ENCODE measurements around the gene KLC1. TPM values are rescaled to one million over a fixed set of nuclear protein-coding genes. Genes with fewer than 3 reads are reported as not detected.

Gene KLC1
- total RNA-seq, 3 donors from 2014 or later, result 99.3 to 188 (median 104) TPM

- no peaks in the 10 kb centered on the region for H3K4me1 ChIP-seq (ENCODE audit: low read depth)
- no peak for DNase-seq
- no peak overlapping the region for H3K4me3 ChIP-seq
- H3K9me3 ChIP-seq, result no peaks in the 10 kb centered on the region
- intact Hi-C loops (cut with DNase I, micrococcal nuclease), result no loop called here
- no peak for TF ChIP-seq CTCF (IDR thresholded peaks at IDR 0.05)
- H3K36me3 ChIP-seq (ENCODE audit: low read depth), result no peaks in the 10 kb centered on the region
- no peak for ATAC-seq
Measured at GRCh38 chr14:103744621-103745395, 115.8 kb downstream of the KLC1 start.

GRCh38 chr14:103745424-103745823, 116.4 kb downstream of the KLC1 start:
- no peaks in the 10 kb centered on the region for H3K36me3 ChIP-seq (ENCODE audit: low read depth)
- DNase-seq, result no peak

DNA sequence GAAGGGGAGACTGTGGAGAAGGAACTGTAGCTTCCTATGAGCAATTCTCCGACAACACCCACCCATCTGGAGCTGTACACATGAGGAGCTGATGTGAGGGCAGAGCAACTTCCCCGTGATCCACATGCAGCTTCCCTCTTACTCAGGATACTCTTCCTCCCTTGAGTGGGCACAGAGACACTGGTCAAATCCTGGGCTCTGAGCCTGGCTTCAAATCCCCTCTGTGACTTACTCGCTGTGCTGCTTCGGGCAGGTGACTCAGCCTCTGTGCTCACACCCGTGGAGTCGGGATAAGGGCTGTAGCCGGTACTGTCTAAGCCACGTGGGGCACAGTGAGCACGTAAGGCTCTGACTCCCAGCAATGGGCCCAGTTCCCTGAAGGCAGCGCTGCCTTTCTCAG, 117.7 kb downstream of the KLC1 start:
- no peak for TF ChIP-seq CTCF (IDR thresholded peaks at IDR 0.05)
- intact Hi-C loops (cut with DNase I, micrococcal nuclease), result no loop called here
- no peaks in the 10 kb centered on the region for H3K4me1 ChIP-seq (ENCODE audit: low read depth)
- ATAC-seq (no peak), DNase-seq (no peak)
- no peaks in the 10 kb centered on the region for H3K36me3 ChIP-seq (ENCODE audit: low read depth)
- no peaks in the 10 kb centered on the region for H3K9me3 ChIP-seq
- no peak overlapping the region for H3K4me3 ChIP-seq

More at GRCh38 chr14:103745424-103745823, 116.4 kb downstream of the KLC1 start:
- ATAC-seq, result peak; percentile 74
- TF ChIP-seq CTCF (IDR thresholded peaks at IDR 0.05), result no peak
- no peaks in the 10 kb centered on the region for H3K9me3 ChIP-seq
- H3K4me3 ChIP-seq, result no peak overlapping the region
- intact Hi-C loops (cut with DNase I, micrococcal nuclease), result no loop called here
- no peaks in the 10 kb centered on the region for H3K4me1 ChIP-seq (ENCODE audit: low read depth)

- no peak for TF ChIP-seq CTCF (IDR thresholded peaks at IDR 0.05)
- Histone ChIP-seq H3K4me3 (no peak overlapping the region), H3K4me1 (ENCODE audit: low read depth) (no peaks in the 10 kb centered on the region), H3K9me3 (no peaks in the 10 kb centered on the region), H3K36me3 (ENCODE audit: low read depth) (no peaks in the 10 kb centered on the region)
- ATAC-seq (peak; percentile 54), DNase-seq (no peak)
- intact Hi-C loops (cut with DNase I, micrococcal nuclease), result no loop called here
Measured at GRCh38 chr14:103748534-103748857, 119.5 kb downstream of the KLC1 start.

DNA sequence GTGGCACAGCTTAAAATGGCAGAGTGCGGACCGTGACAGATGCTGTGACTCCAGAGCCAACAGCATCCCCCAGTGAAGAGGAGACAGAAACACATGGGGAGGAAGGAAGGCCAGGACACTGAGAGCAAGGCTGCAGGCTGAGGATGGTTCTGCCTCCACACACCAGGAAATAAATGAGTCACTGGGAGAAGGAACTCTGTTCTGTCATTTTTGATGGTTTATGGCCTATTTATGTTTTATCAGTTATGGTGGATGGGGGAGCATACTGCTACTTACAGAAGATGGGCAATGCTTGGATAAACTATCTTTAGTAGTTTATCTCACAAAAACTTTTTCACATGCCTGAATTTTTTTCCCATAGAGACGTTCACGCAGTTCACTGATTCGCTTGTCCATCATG, 120.4 kb downstream of the KLC1 start:
- intact Hi-C loops (cut with DNase I, micrococcal nuclease), result no loop called here
- no peaks in the 10 kb centered on the region for H3K36me3 ChIP-seq (ENCODE audit: low read depth)
- H3K9me3 ChIP-seq, result no peaks in the 10 kb centered on the region
- no peaks in the 10 kb centered on the region for H3K4me1 ChIP-seq (ENCODE audit: low read depth)
- no peak for TF ChIP-seq CTCF (IDR thresholded peaks at IDR 0.05)
- DNase-seq (no peak), ATAC-seq (peak; percentile 53)
- H3K4me3 ChIP-seq, result no peak overlapping the region

All from mucosa of descending colon (tissue), 3 donors.